Putamen (tissue), 1 donor: ENCODE measurements around the gene ZBTB7C.

ENCODE experiments used
- DNase-seq: peaks from one replicate; pipeline ENCODE4 v3.0.0-alpha.2; 2016; ENCODE audit warnings: low spot score

ZBTB7C gene

DNA sequence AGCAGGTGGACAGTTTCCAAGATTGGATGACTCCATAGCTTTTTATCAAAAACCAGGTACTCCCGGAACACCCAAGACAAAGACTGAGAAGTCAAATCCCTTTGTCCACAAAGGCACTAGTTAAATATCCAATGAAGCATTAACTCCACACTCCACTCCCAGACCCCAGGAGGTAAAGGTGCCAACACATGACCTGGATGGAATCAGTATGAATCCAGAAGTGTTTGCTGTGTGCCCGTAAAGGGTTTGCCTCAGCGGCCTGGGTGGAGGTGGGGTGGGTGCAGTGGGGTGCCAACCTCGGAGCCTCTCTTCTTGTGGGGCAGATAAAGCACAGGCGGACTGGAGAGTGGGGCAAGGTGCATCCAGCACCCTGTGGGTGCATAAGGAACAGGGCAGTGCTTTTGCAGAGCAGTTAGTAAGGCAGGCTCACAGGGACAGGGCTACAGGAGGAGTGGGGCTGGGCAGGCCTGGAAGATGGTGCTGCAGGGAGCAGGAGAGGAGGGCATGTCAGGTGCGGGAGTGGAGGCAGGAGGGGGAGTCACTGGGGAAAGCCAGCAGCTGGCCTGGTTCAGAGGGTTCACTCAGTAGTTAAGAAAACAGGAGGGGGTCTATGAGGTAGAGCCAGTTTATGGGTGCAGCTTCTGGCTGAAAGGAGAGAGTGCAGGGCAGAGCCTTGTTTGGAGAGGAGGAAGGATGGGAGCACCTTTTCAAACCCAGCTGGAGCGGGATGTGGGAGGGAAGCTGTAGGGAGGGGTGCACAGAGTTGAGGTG lies 270.3 kb downstream of the ZBTB7C start:
- no peak for DNase-seq

DNA sequence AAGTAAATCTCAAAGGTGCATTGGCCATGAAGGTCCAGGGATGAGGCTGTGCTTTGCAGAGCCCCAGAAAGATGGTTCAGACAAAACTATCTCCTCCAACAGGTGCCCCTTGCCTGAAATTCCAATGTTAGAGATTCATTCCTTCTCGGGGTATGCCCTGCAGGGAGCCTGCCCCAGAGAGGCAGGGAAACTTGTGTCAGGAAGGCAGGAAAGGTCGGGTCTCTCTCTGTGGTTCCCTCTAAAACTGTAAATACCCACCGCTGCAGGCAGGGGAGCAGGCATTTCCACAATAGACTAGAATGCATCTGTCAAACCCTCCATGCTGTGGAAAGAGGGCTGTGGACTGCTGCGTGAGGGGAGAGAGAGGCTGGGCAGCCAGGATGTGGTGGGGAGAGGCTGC lies 271.0 kb downstream of the ZBTB7C start:
- DNase-seq, result no peak

DNA sequence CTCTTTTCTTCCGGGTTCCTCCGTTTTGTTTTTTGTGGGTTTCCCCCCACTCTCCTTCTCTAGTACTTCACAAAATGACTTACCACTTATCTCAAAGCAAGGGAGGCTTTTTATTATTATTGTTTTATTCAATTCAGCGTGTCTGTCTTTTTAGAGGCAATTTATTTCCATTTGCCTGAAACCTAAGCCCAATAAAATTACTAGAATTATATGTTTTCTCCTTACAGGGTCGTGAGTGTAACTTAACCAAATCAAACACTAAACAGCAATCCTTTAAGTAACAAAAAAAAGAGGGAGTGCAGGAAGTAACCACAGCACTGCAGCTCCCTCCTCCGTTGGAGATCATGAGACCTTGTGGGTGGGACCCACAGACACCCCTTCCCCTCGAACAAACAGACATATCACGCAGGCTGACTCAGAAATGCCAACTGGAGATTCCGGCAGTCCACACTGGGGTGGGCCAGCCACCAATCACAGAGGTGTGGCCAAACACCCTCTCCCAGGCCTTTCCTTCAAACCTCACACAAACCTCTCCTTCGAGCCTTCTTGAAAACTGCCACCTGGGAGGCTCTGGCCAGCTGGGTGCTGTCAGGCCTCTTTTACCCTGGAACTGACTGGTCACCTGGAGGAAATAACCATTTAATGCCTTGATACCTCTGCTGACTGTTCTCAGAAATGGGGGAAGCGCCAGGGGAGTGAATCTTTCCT lies 271.7 kb downstream of the ZBTB7C start:
- no peak for DNase-seq

DNA sequence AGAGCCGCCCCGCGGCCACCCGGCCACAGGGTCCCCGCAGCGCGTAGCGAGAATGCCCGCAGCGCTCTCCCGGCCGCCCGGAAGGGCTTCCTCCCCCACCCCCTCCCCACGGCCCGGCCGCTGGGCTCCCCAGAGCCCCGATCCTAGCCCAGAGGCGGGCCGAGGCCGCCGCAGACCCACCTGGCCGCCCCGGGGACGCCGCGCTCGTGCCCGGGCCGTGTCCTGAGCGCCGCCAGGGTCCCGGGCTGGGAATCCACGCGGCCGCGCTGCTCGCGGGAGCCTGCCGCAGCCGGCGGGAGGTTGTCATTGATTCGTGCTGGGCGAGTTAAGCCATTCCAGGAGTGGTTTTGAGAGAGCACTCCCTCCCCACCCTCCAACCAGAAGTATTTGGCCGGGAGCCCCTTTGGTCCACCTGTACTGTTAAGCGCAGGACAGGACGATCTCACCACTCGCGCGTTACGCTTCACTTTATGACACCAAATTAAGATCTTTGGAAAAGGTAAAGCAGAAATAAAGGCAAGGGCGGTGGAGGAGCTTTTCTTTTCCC lies 272.3 kb downstream of the ZBTB7C start:
- no peak for DNase-seq

DNA sequence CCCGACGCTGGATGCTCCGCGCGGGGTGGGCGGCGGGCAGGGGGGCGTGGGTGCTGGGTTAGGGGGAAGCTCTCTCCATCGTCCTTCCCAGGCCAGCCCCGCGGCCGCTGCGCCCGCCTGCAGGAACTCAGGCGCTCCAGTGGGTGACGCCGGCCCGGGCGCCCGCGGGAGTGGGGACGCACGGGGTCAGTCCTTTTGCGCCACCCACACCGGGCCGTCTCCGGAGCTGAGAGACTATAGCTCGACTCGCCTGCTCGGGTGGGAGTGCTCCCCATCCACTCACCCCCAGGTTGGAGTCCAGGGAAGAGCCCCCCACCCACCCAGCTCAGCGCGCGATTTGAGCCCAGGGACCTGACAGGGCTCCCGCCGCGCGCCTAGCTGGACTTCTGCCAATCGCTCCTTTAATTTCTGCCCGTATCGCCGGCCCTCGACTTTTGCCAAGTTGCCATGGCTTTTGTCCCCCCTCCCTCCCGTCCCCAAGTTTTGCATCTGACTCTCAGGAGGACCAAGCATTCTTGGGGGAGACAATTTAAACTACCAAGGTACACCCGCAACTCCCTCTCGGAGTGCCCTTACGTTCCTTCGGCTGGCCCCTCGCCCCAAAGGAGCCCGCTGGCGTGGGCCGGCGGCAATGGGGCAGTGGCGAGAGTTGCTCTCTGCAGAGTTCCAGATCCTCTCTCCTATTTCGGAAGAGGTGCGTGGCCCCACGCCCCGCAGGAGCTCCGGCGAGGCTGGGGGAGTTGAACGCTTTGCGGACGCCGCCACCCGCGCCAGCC lies 272.9 kb downstream of the ZBTB7C start:
- no peak for DNase-seq

DNA sequence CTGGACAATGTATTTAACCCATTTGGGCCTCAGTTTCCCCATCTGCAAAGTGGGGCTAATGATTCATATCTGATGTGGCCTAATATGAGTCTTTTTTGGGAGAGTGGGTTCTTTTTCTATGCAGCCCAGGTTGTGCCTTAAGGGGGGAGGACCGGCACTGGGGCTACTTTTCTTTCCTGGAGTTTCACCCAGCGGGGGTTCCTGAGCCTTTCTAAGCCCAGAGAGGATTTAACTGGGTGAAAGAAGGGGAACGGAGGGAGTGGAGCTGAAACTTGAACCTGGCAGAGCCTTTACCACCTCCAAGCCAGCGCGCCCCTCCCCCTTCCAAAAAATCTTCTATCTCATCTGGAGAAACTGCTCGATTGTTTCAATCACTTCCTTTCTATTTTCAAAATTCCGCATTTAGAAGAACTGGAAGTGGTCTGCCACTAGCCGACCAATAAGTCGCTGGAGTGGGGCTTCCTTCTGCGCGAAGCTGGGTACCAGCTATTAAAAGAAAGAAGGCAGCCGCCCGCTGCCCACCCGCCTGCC lies 273.7 kb downstream of the ZBTB7C start:
- no peak for DNase-seq

DNA sequence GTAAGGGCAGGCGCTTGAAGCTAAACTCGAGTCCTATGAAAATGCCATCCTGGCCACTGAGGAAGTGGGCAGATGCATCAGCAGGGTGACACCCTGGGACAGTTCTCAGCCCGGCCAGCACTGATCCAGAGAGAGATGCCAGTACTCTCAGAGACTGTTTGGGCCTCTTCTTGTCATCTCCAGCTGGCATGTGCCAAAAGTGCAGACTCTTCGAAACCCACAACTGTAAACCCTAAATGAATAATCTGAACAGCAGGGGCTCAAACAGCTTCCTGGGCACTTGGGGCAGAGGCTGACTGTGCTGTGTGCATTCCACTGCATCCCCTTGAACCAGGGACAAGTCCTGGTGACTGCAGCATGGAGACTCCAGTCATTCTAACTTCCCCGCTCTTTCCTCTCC lies 274.6 kb downstream of the ZBTB7C start:
- DNase-seq, result no peak

DNA sequence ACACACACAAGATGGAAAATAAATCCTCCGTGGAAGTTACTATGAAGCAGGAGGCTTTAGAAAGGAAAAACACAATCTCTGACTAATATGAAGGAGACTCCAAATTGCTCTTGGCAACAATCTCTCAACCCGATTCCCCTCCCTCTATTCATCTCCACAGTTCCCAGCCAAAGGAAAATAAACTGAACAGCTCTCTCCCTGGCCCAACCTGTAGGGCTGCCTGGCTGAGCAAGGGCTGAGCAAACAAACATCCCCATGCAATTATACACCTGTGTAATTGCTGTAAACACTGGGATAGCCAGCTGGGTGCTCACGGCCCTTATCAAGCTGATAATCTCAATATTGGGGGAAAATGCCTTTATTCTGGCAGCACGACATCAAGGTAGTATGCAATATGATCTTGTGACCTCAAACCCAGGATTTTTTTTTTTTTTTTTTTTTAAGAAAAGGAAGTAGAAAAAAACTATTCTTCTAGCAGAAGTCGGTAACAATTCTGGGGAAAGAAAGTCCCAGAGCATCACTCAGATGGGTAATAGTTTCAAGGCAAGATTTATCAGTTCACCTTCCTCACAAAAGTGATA lies 275.4 kb downstream of the ZBTB7C start:
- no peak for DNase-seq

DNA sequence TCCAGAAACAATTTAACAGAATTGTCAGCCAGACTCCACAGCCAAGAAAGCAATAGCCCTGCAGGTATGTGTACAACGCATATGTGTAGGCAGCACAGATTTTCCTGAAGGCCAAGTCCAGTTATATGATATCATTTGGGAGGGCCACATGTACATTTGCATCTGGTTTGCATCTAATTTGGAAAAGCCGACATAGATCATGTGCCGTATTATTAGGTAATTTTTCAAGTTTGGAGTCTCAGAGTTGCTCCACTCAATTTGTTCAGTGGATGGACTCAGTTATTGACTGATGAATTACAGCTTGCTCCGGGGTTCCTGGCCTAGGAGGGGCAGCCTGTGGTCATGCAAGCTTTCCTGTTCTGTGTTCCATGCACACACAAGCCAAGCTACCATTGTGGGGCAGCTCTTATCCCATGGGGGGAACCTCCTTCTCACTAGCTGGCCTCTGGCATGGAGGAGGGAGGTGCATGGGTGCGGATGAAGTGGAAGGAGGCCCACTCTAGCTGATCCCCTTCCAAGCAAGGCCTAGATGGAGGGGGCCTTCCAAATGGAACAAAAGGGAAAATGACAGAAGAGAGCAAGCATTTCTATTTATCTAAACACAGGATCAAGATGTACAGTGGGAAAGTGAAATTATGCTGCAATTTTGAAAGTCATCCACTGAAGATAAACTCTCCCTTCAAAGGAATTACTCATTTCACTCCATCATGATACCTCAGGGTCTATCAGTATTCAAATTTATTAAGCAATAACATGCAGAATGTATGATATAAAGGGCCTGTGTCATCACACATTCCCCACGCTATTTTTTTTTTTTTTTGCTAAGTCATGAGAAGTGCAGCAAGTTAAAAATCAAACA lies 276.2 kb downstream of the ZBTB7C start:
- no peak for DNase-seq

DNA sequence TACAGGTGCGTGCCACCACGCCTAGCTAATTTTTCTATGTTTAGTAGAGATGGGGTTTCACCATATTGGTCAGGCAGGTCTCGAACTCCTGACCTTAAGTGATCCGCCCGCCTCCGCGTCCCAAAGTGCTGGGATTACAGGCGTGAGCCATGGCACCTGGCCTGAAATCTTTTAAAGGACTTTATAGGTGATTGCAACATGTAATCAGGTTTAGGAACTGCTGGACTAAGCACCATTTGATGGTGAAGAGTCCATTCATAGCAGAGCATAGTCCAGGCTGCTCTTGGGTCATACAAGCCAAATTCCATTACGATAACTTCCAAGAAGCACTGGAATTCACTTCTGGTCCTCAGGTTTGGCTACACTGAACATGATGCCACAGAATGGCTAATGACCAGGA lies 278.1 kb downstream of the ZBTB7C start:
- no peak for DNase-seq

DNA sequence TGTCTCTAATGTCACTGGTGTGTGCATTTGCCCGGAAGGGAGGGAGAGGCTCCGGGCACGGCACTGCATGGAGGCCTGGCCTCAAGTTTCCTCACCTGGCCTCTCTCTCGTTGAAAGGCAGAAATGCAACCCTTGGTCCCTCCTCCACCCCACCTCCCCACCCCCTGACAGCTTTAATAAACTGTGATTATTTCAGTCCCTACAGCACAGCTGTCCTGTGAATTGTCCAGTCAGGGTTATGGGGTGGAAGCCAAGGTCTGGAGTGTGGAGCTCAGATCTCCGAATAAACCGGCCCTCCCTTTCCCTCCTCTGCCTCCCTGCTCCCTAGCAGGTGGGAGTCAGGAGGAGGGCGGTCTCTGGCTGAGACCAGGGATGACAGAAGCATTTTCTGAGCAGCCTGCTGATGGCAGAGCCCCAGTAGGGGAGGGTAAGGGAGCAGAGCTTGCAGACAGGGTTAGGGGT lies 279.5 kb downstream of the ZBTB7C start:
- no peak for DNase-seq

DNA sequence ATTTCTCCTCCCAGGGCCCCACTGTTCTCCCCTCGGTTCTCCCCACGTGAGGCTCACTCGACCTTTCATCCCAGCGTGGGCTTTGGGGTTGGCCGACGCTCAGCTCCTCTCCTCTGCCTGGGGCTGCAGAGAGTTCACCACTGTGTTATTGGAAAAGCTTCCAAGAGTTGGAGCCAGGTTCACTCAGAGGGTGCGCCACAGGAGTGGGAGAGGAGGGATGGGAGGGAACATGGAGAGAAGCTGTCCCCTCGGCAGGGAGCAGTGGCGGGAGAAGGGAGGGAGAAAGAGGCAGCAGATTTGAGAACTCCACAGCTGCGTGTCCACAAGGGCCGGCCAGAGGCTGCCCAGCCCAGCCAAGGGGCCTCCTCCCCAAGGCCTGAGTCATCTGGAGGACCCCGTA lies 281.6 kb downstream of the ZBTB7C start:
- no peak for DNase-seq

DNA sequence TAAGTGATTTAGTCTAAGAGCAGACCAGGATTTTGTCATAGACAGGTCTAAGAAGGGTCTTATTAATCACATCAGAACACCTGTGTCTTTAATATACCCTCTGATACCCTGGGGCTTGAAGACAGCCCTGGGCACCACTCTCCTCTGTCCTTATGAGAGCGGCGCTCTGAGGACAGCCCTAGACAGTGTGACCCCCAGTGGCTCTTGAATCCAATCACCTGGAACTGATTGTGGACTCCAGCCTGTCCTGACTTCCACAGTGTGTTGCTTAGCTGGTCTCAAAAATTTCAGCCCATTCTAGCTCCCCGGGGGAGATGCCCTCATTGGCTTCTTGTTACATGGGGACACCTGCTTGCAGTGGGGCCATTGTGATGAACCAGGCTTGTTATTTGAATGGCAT lies 282.9 kb downstream of the ZBTB7C start:
- no peak for DNase-seq

DNA sequence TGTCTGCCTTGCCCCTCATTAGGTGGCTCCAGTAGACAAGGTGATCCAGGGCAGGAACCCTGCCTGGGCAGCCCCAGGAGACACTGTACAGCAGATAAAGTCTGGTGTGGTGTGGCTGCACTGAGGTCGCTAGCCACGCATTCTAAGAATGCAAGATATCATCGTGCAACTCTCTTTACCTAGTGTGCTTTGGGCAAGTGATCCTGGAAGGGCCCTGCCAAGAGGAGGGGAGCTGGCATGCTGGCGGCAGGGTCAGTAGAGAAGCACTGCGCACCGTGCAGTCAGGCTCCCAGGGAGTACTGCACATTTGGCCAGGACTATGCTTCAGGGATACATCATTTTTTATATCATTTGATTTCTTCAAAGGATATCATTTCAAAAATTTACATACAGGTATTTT lies 283.5 kb downstream of the ZBTB7C start:
- DNase-seq, result no peak

DNA sequence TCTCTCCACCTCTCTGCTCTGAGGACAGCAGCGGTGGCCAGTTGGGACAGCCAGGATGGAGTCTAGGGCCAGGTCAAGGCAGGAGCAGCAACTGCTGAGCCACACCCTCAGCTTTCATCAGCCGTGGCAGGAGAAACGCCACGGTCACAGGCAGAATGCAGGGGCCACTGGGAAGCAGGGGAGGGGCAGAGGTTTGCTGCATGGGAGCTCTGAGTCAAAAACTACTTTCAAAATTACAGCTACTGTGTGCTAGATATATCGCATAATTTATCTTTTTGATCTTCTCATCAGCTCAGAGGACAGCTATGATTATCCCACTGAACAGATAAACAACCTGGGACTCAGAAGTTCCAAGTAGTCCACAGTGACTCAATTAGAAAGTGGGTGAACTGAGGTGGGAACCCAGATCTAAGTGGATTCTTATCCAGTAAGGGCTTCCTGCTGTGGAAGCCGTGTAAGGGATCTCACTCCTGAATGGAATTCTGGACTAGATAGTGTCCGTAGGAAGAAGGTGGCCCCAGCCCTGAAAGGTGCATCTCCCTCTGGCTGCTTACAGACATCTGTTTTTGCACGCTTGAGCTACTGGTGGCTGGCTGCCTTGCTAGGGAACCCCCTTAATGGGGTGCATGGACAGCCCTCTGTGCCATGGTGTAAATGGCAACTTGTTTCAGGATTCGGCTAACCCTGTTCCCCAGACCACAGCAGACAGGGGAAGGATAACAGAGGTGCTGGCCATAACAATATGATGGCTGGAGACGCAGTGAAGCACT lies 284.1 kb downstream of the ZBTB7C start:
- DNase-seq, result no peak

DNA sequence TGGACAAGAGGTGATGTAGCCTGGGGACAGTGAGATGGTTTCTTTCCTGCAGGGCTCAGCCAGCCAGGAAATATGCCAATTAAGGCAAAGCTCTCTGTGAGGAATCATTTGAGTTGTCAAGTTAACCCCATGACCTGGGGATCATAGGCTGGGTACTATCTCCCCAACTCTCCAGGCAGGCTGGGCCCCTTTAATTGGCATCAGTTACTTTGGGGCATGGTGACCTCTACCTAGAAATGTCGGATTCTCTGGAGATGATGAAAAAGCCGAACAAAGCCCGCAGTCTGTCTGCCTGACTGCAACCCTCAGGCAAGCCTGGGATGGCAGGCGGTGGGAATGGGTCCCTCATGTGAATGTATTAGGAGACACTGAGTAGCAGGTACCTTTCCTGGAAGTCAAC lies 285.2 kb downstream of the ZBTB7C start:
- no peak for DNase-seq

DNA sequence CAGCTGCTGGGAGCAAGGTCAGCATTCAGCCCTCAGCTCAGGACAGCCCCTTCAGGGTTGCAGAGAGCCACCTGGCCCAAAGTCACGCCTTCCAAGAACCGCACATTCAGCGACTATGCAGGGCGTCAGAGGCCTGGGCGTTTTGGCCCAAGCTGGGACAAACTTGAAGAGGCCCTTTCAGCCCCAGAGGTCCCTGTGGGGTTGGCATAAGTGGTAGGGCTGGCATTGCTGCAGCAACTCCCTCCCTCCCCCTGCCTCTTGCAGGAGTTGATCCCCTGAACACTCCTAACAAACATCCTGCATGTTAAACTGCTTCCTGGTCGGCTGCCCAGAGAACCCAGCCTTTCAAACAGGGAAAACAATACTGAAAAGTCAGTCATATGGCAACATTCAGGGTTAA lies 285.9 kb downstream of the ZBTB7C start:
- DNase-seq, result peak; percentile 10

DNA sequence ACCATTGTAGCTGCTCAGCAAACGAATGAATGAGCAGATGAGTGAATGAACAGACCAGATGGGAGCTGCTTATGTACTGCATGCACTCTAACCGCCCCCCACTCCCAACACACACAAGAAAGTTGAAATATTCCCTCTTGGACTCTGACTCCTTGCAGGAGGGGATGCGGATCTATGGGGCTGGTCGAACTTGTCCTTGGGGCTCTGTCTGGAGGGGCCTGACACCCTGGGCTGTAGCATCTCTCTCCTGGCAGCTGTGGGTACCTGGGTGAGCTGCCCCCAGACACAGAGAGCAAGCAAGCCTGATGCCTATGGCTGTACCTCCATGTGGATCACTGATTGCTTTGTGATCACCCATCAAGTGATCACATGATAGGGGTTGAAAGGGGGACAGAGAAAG lies 286.4 kb downstream of the ZBTB7C start:
- no peak for DNase-seq

DNA sequence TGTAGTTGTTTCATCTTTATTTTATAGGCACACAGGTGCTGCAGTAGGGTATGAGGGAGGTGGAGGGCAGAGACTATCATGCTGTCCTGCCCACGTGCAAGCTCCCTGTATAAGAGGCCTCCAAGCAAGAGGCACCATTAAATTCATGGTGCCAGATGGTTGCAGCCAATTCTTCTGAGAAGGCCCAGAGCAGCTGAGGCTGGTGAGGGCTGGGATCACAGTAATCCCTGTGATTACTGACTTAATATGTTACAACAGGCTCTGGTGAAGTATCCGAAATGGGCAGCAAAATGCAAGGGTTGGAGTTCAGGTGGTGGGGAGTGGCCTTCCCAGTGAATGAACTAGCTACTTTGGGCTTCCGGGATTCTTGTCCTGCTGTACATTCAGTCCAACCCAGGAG lies 286.8 kb downstream of the ZBTB7C start:
- DNase-seq, result no peak

DNA sequence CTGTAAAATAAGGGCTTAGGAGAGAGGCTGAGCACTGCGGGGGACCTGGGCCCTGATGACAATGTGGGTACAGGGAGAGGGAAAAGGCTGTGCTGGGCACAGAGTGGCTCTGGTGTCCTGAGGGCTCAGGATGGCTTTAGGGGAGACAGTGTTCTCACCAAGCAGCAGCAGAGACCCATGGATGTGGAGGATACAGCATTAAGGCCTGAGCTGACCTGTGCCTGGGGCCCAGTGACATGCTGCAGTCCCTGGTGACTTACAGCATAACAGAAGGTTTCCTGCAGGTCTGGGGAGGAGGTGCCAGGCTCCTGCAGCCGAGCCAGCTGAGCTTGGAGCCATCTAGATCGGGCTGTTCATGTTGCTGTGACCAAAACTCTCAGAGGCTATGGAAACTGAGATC lies 287.4 kb downstream of the ZBTB7C start:
- DNase-seq, result no peak
